T1000 (cell line): ENCODE data around the gene STPG2.

ENCODE experiments used
- DNase-seq: peaks from one replicate; lab custom pipeline; 2025; ENCODE audit warnings: mixed read lengths; lab: John Stamatoyannopoulos, UW

Gene STPG2

DNA sequence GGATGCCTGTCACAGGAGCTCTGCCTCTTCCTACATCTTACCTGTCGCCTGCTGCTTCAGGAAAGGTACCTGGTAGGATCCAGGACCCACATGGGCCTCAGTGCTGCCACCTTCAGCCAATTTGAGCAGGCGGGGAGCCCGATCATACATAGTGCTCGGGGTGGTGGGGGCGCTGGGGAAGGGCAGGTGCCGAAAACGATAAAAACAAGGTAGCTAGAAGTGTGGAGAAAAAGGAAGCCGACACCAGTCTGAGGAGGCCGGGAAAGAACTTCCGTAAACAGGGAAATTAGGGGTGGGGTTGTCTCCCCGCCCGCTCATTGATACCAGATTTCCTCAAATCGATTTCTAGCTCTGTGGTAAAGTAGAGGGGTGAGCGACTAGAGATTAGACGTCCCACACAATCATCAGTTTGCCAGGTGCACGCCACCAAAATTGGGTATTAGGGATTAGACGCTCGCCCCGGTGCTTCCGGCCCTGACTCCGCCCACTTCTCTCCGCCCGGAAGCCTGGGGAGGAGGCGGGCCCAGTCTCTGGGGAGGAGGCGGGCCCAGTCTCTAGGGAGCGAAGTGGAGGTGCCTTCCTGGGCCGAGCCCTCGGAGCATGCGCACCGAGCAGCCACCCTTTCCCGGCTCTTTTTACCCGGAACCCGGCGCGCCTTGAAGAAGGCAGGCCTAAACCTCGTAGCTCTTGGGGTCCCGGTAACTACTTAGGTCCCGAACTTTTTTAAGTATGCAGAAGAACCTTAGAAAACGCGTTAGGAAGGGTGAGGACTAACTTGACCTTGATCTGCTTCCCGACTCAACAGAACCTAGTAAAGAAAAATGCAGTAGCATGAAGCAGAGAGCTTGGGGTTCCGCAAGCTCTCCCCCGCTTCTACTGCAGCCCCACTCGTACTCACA lies at the start of gene STPG2:
STPG2 (minus strand) TSS at position 476 of the 899 bp plus-strand sequence.
- peak; percentile 70 for DNase-seq

DNA sequence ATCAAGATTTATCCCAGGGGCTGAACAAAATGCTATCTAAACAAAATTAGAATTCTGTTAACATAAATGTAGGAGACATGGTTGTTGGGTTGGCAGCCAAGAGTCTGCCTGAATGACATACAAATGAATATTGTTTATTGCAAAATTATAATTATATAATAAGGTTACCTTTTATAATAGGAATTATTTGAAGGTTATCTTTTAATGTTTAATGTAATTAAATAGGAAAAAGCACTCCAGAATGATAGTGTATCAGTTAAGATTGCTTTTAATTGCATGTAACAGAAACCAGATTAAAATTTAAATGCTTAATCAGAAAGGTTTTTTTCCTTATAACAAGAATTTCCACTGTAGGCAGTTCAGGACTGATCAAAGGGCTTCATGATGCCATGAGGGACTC lies 42.0 kb upstream of the STPG2 start:
- DNase-seq: no peak

DNA sequence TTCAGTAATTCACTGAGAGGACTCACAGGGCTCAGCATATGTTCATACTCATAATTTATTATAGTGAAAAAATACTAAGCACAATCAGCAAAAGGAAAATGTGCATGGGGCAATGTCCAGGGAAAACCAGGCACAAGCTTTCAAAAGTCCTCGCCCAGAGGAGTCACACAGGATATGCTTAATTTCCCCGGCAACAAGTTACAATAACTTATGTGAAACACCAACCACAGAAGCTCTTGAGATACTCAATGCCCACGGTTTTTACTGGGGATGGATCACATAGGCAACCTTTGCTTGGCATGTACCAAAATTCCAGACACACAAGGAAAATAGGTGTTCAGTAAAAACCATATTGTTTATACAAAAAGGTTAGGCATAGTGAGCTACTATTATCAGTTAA lies 38.5 kb upstream of the STPG2 start:
- no peak for DNase-seq

DNA sequence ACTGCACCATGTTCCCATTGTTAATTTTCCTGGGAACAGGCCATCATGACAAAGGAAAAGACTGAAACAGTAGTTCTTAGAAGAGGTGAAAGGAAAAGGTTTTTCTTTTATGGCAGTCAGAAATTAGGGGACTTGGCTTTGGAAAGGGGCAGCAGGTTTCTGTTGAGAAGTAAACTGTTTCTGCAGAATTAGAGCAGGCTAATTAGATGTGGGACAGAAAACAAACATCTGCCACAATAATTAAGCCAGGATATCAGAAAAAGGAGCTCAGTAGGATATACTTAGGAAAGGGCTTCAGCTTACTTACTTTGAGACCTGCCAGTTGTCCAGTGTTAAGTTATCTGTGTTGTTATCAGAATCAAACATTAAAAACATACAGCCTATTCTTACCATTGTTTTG lies 36.7 kb upstream of the STPG2 start:
- no peak for DNase-seq

DNA sequence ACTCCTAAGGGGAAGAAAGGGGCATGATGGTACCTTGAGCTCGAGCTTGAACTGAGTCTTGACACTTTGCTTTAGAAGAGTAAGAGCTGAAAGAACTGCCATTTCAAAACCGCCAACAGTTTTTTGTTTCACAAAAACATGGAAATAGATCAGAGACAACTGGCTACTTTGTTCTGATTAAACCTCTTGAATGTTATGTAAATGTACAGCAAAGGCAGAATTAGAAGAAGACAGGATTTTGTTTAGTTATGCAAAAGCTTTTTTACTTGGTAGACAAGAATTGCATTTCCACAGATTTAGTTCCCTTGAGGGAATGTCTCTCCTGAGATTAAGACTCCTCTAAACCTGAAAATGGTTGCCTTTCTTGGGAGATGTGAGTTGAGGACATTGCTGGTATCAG lies 33.3 kb upstream of the STPG2 start:
- DNase-seq: no peak

DNA sequence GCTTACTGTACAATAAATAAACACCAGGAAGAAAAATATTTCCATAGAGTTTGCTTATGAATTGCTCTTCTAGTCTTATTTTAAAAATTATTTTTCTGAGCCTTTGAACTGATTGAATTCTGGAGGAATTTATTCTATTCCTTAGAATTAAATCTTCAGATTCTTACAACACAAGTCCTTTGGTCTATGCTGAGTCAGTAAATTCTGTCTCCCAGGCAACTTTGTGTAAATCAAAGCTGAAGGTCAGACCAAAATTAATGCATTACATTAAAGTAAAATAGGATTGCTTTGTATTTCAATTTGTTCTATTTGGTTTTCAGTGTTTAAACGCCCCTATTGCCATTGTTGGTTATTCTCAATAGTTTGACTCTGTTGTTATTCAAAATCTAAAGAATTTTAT lies 26.8 kb upstream of the STPG2 start:
- no peak for DNase-seq

DNA sequence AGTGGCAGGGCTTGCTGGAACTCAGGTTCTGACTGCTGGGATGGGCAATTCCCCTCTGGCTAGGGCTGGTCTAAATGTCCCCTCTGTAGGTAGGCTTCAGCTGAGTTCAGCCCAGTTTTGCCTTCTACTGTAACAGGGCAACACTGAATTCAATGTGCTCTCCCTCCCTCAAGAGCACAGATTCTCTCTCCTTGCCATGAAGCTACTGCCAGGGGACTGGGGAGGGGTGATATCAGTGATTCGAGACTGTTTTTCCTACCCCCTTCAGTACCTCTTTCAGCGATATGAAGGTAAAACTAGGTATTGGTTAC lies 23.4 kb upstream of the STPG2 start:
- DNase-seq: no peak

DNA sequence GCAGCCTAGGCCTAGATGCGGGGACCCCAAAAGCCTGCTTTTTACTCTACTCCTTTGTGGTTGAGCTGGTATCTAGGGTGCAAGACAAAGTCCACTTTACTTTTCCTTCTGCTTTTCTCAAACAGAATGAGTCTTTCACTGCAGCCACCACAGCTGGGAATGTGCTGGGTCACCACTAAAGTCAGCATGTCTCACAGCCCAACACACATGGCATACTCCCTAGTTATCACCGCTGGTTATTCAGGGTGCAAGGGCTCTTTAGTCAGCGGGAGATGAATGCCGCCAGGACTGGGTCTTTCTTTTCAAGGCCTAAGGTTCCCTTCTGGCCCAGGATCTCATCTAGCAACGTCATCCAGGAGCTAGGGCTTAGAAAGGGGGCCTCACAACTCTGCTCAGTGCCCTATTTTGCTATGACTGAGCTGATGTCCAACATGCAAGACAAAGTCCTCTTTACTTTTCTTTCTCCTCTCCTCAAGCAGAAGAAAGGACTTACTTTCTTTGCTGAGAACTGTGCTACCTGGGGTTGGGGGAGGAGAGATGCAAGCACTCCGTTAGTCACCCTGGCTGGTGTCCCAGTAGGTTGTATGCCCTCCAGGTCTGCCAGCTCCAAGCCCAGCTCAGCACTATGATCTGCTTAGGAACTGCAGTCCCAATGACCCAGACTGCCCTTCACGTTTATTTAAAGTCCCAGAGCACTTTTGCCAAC lies 22.9 kb upstream of the STPG2 start:
- peak; percentile 26 for DNase-seq

DNA sequence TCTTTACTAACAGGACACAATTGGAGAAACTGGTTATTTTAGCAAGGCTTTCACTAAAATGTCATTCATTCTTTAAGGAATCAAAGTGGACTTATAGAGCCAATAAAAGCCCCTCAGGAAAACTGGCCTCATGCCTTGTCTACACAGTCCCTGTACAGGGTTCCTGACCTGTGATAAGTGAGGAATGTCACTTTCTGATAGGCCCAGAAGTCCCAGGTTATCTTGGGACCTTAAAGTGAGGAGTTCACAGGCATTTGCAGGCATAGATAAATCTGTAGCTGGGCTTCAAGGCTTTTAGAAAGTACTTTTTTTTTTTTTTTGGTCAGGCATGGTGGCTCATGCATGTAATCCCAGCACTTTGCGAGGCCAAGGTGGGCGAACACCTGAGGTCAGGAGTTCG lies 19.4 kb upstream of the STPG2 start:
- no peak for DNase-seq

DNA sequence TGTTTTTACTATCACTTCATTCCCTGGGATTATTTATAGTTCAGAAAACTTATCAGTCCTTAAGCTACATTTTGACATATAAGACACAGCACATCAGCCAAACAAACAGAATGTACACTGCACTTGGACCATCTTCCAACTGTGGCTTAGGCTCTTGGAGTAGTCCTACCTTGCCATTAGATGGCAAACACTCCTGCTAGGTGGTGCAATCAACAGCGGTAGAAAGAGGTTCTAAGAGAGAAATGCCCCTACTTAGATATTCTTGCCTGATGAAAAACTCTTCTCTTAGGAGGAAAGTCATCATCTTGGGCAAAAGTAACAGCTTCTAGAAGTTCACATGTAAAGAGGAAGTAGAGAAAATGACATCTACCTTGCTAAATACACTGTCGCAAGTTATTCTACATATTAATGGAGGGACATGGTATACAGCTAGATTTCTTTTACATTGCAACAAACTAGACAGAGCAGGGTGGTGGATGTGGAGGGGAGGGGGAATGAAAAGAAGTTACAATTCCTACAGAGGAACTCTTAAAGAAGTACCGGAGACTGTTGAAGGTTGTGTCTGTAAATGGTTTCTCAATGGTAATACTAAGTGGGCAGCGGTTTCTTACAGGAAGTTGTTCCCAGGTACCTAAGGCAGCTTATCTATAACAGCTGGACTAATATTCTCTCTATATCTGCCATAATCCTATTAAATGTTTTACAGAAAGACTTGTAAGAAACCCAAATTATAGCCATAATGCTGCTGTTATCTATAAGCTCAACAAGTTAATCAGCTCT lies 8.1 kb upstream of the STPG2 start:
- DNase-seq: no peak

DNA sequence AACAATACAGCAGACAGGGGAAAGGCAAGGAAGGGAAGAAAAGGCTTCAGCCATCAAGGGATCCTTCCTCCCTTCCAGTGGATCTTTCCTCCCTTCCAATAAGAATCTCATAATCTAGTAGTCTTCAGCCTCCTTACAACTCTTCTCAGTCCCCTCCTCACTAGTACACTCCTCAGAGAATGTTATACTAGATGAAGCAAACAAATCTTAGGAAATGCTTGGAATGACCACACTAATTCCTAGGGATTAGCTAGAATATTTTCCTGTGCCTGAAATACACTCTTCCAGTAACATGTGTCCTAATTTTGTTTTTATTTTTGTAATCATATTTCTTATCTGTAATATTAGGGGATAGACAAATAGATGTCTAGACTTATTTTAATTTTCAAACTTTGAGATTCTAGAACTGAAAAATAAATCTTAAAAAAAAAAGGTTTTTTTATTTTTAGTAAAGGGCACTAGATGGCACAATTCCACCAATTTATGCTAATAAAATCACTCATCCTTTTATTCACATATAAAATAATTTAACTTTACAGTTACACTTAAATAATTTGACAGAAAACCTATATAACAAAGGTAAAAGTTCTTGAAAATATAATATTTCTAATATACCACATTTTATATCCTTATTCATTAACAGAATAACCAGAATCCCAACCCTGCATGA lies 7.0 kb upstream of the STPG2 start:
- DNase-seq: no peak

DNA sequence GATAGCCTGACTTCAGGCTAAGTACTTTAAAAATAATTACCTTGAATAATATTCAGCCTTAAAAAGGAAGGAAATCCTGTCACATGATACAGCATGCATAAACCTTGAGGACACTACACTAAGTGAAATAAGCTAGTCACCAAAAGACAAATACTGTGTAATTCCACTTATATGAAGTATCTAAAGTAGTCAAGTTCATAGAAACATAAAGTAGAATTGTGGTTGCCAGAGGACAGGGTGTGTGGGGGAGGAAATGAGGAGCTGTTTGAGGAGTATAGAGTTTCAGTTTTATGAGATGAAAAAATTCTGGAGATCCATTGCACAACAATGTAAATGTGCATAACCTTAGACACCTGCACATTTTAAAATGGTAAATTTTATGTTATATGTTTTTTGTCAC lies 5.6 kb upstream of the STPG2 start:
- DNase-seq: no peak

DNA sequence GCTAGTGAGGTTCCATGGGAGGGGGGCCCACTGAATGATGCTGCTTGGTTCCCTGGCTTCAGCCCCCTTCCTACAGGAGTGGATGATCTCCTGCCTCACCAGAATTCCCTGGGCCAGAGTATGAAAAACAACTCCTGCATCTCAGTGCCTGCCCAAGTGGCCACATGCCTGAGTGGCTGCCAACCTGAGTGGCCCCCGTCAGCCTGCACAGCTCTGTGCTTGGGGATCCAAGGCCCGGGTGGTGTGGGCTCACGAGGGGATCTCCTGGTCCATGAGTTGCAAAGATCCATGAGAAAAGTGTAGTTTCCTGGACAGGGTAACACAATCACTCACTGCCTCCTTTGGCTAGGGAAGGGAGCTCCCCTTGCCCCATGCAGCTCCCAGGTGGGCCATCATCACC lies 17.1 kb downstream of the STPG2 start:
- no peak for DNase-seq

DNA sequence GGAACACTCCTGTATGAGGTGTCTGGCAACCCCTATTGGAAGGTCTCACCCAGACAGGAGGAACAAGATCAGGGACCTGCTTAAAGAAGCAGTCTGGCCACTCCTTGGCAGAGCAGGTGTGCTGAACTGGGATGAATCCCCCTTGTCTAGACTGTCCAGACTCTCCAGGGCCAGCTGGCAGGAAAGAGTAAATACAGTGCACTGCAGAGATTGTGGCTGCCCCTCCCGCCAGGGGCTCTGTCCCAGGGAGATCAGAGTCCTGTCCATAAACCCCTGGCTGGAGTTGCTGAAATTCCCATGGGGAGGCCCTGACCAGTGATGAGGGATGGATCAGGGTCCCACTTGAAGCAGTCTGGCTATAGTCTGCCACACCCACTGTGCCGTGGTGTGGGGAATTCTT lies 17.7 kb downstream of the STPG2 start:
- DNase-seq: no peak

DNA sequence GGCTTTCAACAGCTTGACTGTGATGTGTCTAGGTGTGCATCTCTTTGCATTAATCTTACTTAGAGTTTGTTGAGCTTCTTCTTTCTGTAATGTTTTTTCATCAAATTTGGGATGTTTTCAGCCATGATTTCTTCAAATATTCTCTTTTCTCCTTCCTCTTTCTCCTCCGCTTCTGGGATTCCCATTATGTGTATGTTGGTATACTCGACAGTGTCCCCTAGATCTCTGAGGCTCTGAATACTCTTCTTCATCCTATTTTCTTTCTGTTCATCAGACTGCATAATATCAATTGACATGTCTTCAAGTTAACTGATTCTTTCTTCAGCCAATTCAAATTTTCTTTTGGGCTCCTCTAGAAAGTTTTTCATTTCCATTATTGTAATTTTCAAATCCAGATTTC lies 25.9 kb downstream of the STPG2 start:
- no peak for DNase-seq

DNA sequence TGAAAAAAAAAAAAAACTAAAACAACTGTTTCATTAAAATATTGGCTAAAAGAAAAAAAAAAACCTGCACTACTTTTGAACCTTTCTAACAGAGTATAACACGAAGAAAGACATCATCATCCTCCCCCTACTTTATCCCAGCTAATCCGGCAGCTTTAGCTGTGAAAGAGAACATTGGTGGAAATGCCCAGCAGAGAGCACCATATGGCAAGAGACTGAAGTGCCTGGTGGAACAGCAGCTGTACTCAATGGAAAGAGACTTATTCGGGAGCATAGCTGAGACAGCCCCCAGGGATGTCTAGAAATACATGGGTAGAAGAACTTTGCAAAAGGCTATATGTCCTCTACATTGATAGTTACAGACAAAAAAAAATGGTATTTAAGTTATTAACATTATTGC lies 30.3 kb downstream of the STPG2 start:
- DNase-seq: no peak

DNA sequence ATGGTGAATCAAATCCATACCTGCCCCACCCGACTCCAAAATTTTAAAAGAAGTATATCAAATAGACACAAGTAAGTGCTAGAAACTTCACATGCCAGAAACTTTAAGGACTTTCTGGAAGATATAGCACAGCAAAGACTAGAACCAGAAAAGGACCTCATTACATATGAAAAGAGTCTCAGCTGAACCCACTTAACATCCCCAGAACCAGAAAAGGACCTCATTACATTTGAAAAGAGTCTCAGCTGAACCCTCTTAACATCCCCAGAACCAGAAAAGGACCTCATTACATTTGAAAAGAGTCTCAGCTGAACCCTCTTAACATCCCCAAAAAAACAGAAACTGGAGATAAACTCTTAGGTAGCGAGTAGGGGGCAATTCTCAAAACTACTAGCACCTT lies 32.3 kb downstream of the STPG2 start:
- no peak for DNase-seq

DNA sequence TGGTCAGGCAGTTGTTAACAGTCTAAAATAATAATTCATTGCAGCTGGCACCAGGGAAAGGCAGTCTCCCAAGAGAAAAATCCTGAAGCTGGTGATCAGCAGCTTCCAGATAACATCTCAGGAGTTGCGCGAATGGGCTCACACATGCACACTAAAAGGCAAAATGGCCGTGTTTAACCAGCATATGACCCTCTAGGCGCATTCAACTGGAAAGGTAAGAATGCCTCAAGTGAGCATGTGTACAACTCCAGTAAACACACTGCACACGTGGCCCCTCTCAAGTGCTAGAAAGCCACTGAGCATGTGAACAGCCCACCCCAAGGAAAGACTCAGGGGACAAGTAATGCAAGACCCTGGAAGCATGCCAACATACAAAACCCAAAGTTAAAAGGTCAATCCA lies 33.1 kb downstream of the STPG2 start:
- DNase-seq: no peak

DNA sequence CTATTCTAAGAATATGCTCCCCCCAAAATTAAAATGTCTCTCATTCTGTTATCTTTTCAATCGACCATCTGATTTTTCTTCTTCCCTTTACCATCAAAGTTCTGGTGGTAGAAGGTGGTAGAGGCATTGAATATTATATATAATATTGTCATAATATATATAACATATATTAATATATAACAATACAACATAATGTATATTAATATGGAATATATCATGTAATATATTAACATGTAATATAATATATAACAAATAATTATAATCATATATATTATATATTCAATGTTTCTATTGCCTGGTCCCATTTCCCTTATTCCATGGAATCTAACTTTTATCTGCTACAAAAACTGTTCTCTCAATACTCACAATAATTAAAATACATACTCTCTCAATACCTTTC lies 40.6 kb downstream of the STPG2 start:
- DNase-seq: no peak

DNA sequence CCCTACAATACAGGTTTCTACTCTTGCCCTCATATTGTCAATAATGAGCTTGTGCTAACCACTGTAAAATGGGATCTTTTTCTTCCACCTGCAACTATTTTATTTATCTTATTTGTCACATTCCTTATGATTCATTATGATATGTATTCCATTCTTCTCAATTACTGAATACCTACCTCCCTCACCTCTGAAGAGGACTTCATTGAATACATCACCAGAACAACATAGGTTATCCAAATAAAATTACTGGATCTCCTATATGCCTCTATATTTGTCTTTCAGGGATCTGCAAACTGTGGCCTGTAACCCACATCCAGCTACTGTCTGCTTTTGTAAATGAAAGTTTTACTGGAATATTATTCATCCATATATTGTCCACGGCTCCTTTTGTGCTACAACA lies 41.3 kb downstream of the STPG2 start:
- no peak for DNase-seq

DNA sequence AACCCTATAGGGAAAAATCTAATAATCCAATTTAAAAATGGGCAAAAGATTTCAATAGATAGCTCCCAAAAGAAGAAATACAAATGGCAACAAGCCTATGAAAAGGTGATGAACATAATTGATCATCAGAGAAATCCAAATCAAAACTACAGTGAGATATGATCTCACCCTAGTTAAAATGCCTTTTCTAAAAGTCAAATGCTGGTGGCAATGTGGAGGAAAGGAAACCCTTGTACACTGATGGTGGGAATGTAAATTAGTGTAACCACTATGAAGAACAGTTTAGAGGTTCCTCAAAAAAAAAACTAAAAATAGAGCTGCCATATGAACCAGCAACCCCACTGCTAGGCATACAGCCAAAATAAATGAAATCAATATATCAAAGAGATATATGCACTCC lies 44.5 kb downstream of the STPG2 start:
- DNase-seq: no peak

DNA sequence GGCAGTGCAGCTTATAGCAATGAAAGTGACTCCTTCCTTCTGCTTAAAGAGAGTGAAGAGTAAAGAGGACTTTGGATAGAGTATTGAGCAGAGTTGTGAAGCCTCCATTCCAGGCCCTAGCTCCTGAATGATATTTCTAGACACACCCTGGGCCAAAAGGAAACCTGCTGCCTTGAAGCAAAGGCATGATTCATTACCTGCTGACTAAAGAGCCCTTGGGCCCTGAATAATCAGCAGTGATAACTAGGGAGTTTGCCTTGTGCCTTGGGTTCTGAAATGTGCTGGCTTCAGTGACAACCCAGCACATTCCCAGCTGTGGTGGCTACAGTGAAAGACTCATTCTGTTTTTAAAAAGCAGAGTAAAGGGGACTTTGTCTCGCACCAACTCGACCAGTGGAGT lies 49.2 kb downstream of the STPG2 start:
- DNase-seq: no peak
